Osteoblast (primary cell): ENCODE measurements around the gene CTSG. TPM values are rescaled to one million over a fixed set of nuclear protein-coding genes. Genes with fewer than 3 reads are reported as not detected.
"Not testable (repeated sequence)": the region's sequence is repeated elsewhere in the genome, so short reads cannot be mapped to it uniquely, and the experiment has no call there.

Experiments used
- DNase-seq: peaks from one replicate; pipeline ENCODE4 v3.0.0; 2011; ENCODE audit warnings: low spot score, mixed read lengths; ENCODE audit not compliant: insufficient read length; ENCODE audit errors: missing footprints
- H2AFZ ChIP-seq: 2 replicates; pipeline ENCODE4 v1.6.0; 2011; ENCODE audit warnings: mild to moderate bottlenecking, low read length
- H3K27ac ChIP-seq: 2 replicates; pipeline ENCODE4 v1.5.1; 2011; ENCODE audit warnings: mild to moderate bottlenecking, low read depth, low read length, moderate library complexity
- H3K27me3 ChIP-seq: 2 replicates; pipeline ENCODE4 v1.6.0; 2012; ENCODE audit warnings: mild to moderate bottlenecking, control low read depth, inconsistent platforms, low read length, moderate library complexity; ENCODE audit not compliant: insufficient read depth
- H3K36me3 ChIP-seq: 2 replicates; pipeline ENCODE4 v1.5.1; 2011; ENCODE audit warnings: mild to moderate bottlenecking, low read length, control low read depth, moderate library complexity; ENCODE audit not compliant: insufficient read depth
- H3K4me1 ChIP-seq: 2 replicates; pipeline ENCODE4 v1.5.1; 2011; ENCODE audit warnings: mild to moderate bottlenecking, low read length, control low read depth, moderate library complexity; ENCODE audit not compliant: insufficient read depth
- H3K4me2 ChIP-seq: 2 replicates; pipeline ENCODE4 v1.6.0; 2011; ENCODE audit warnings: mild to moderate bottlenecking, low read length; ENCODE audit not compliant: insufficient read depth
- H3K4me3 ChIP-seq: fragments of 200-600 bp; sonication (generic); 3 replicates; pipeline ENCODE4 v1.5.1; 2012; ENCODE audit warnings: mild to moderate bottlenecking, low read length, inconsistent platforms; ENCODE audit not compliant: insufficient read depth
- H3K79me2 ChIP-seq: 2 replicates; pipeline ENCODE4 v1.6.0; 2012; ENCODE audit warnings: mild to moderate bottlenecking, low read length, control low read depth, inconsistent platforms; ENCODE audit not compliant: insufficient read depth
- H3K9me3 ChIP-seq: 2 replicates; pipeline ENCODE4 v1.5.1; 2011; ENCODE audit warnings: low read depth, low read length, control low read depth
- H4K20me1 ChIP-seq: 2 replicates; pipeline ENCODE4 v1.6.0; 2012; ENCODE audit warnings: mild to moderate bottlenecking, low read length, control low read depth; ENCODE audit not compliant: insufficient read depth
- CTCF ChIP-seq: IDR thresholded peaks from 2 replicates; pipeline ENCODE4 v1.5.1; 2011; ENCODE audit warnings: mild to moderate bottlenecking, low read depth, low read length, moderate library complexity; ENCODE audit errors: extremely low read depth
- total RNA-seq: library from RNA; depleted of rRNA; stranded (reverse); fragments of >200 nt; gene quantifications from 2 replicates; pipeline ENCODE4 v1.2.3, GENCODE V29; 2012

Gene CTSG
- total RNA-seq, 1 donor = not detected

GRCh38 chr14:24565766-24566165, 10.3 kb downstream of the CTSG start:
- H3K36me3 ChIP-seq = no peaks in the 10 kb centered on the region
- TF ChIP-seq CTCF = no peak
- no peak overlapping the region for H3K27ac ChIP-seq

GRCh38 chr14:24563505-24563904, 12.5 kb downstream of the CTSG start:
- H3K4me2 ChIP-seq = no peak overlapping the region
- H2AFZ ChIP-seq = no peak overlapping the region
- no peaks in the 10 kb centered on the region for H3K4me1 ChIP-seq
- H4K20me1 ChIP-seq = no peaks in the 10 kb centered on the region
- H3K27me3 ChIP-seq = no peaks in the 10 kb centered on the region
- TF ChIP-seq CTCF = no peak
- H3K4me3 ChIP-seq = no peak overlapping the region
- no peak for DNase-seq
- H3K9me3 ChIP-seq = no peaks in the 10 kb centered on the region
- no peak overlapping the region for H3K27ac ChIP-seq
- H3K79me2 ChIP-seq = no peaks in the 10 kb centered on the region
- no peaks in the 10 kb centered on the region for H3K36me3 ChIP-seq

More at GRCh38 chr14:24565766-24566165, 10.3 kb downstream of the CTSG start:
- H3K4me2 ChIP-seq = no peak overlapping the region
- H2AFZ ChIP-seq = no peak overlapping the region
- no peaks in the 10 kb centered on the region for H3K9me3 ChIP-seq
- H4K20me1 ChIP-seq = no peaks in the 10 kb centered on the region
- no peaks in the 10 kb centered on the region for H3K27me3 ChIP-seq
- no peaks in the 10 kb centered on the region for H3K4me1 ChIP-seq
- no peaks in the 10 kb centered on the region for H3K79me2 ChIP-seq
- no peak overlapping the region for H3K4me3 ChIP-seq
- no peak for DNase-seq

GRCh38 chr14:24556756-24557155, 19.3 kb downstream of the CTSG start:
- H3K27me3 ChIP-seq = no peaks in the 10 kb centered on the region
- no peak overlapping the region for H2AFZ ChIP-seq
- H3K9me3 ChIP-seq = no peaks in the 10 kb centered on the region
- H3K4me2 ChIP-seq = no peak overlapping the region
- no peak overlapping the region for H3K4me3 ChIP-seq
- no peak for DNase-seq
- H4K20me1 ChIP-seq = no peaks in the 10 kb centered on the region
- H3K27ac ChIP-seq = no peak overlapping the region
- H3K36me3 ChIP-seq = no peaks in the 10 kb centered on the region
- H3K4me1 ChIP-seq = no peaks in the 10 kb centered on the region
- H3K79me2 ChIP-seq = no peaks in the 10 kb centered on the region
- no peak for TF ChIP-seq CTCF

- not testable (repeated sequence) for H3K4me2 ChIP-seq, H3K4me1 ChIP-seq, H3K36me3 ChIP-seq, H2AFZ ChIP-seq, H3K27me3 ChIP-seq, H4K20me1 ChIP-seq, H3K4me3 ChIP-seq, DNase-seq, H3K9me3 ChIP-seq, H3K79me2 ChIP-seq, H3K27ac ChIP-seq
Observed at GRCh38 chr14:24549064-24549463, 27.0 kb downstream of the CTSG start.
